SKM-1 (cell line): ENCODE measurements around the gene UBLCP1.

Source experiments
- DNase-seq: peaks from one replicate; lab custom pipeline; 2025; ENCODE audit not compliant: unreplicated experiment; lab: John Stamatoyannopoulos, UW

Gene UBLCP1

GRCh38 chr5:159310511-159310910 is 47.4 kb downstream of the UBLCP1 start:
- DNase-seq, result no peak

- no peak for DNase-seq
Measured at GRCh38 chr5:159311063-159311462, 48.0 kb downstream of the UBLCP1 start.

GRCh38 chr5:159313197-159313596 is 50.1 kb downstream of the UBLCP1 start:
- no peak for DNase-seq

DNA sequence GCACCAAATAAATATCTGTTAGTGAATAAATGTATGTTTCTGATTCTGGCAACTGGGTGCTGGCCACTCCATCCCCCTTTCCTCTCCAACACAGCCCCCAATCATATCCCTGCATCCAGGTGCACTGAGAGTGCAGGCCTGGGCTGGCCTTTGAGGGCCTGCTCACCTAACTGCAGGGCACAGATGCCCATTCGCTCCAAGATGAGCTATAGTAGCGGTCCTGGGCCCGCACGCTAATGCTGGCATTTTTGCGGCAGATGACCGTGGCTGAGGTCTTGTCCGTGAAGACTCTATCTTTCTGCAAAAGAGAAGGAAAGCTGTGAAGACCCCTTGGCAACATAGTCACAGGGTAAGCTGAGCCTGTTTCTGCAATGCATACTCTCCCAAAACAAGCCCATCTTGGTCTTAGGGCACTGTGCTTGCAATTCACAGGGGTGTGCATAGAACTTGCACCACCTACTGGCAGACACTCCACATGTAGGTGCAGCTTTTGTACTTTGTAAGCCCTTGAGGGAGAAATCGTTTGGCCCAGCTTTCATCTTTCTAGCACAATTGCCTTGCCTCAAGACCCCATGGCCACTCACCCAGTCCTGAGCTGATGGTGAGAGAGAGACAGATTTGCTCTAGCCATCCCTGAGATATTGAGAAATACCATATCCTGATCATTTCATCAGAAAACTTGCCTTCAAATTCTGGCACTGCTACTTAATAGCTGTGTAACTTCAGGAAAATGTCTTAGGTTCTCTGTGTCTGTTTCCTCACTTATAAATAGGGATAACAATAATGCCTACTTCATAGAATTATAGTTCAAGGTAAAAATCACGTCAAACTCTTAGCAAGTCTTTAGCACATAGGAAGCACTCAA is 53.7 kb downstream of the UBLCP1 start:
- peak; percentile 52 for DNase-seq

DNA sequence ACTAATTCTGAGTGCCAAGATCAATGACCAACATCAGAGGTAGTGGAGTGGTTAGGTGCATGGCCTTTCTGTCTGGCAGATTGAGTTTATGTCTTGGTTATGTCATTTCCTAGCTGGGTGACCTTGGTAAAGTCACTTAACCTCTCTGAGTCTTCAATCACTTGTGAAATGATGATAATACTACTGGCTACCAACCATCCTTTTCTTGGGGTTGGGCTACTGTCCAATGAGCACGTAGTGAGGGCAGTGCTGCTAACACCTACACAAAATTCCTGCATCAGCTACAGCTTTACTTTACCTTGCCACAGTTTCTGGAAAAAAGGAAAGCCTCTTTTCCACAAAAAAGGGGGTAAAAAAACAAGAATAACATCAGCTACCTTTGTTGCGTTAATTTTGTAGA is 54.8 kb downstream of the UBLCP1 start:
- DNase-seq, result no peak

DNA sequence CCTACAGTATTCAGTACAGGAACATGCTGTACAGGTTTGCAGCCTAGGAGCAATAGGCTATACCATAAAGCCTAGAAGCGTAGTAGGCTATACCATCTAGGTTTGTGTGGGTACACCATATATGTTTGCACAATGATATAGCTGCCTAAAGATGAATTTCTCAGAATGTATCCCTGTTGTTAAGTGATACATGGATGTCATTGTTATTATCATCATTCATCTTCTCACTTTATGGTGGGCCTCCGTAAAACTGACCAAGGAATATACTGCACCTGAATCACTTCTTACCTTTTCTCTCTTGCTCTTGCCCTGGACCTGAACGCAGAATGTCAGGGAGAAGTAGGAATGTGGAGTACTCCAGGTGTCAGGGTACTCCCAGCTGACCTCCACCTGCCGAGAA is 55.4 kb downstream of the UBLCP1 start:
- DNase-seq, result no peak

- DNase-seq, result no peak
Measured at GRCh38 chr5:159319363-159319762, 56.3 kb downstream of the UBLCP1 start.

DNA sequence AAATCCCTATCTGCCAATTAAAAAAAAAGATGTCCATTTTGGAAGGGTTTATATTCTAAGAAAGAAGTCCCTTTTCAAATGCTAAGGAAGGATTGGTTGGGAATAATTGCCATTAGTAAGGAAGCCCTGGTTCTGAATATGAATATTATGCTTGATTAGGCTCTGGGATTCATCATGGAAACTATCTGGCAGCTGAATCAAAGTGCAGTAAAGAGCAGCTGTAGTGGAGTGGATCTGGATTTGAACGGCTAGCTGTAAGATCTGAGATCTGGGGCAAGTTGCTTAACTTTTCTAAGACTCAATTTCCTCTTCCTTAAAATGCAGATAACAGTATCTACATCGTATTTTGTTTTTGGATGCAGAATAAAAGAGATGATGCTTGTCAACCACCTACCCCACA is 56.7 kb downstream of the UBLCP1 start:
- no peak for DNase-seq

GRCh38 chr5:159322180-159322579 is 59.1 kb downstream of the UBLCP1 start:
- no peak for DNase-seq

GRCh38 chr5:159324102-159324755 is 61.1 kb downstream of the UBLCP1 start:
- no peak for DNase-seq

GRCh38 chr5:159324986-159325385 is 61.9 kb downstream of the UBLCP1 start:
- no peak for DNase-seq

GRCh38 chr5:159330131-159330800 is 67.2 kb downstream of the UBLCP1 start, which contains the start of gene IL12B:
TSS of gene IL12B (minus strand) at chr5:159330487. CDS start at chr5:159326782, 3,705 bp downstream.
- DNase-seq, result no peak

DNA sequence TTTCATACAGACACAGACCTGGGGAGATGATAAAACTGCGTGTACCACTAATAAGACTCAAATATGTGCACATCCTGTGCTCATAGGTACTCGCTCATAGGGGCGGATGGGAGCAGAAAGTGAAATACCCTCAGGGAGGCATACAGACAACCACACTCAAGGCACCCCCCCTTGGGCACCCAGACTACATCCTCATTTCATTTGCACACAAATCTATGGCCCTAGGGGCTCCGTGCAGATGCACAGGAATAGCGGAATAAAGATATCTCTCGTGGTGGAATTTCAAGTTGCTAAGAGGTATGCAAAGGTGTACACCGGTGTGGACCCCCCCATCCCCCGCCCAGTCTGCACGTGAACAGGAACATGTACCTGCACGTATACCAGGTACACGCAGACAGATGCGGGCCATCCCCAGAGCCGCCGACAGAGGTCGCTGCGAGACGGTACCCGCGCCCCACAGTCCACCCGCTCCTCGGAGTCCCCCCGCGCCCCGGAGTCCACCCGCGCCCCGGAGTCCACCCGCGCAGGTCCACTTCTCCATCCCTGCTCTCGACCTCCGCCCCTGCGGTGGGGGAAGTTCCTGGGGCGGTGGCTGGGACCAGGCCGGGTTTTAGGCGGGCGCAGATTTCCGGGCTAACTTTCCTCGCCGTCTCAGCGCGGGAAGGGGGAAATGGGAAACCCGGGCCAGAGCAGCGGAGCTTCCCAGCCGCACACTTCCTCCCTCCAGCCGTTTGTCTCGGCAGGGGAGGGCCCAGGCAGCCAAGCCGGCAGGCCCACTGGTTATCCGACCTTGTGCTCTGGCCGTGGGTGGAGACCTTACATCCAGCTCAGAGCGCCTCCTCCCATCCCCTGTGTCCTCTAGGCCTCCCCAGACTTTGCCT is 68.2 kb downstream of the UBLCP1 start:
- peak; percentile 32 for DNase-seq

GRCh38 chr5:159332800-159333544 is 69.9 kb downstream of the UBLCP1 start:
- DNase-seq, result no peak

DNA sequence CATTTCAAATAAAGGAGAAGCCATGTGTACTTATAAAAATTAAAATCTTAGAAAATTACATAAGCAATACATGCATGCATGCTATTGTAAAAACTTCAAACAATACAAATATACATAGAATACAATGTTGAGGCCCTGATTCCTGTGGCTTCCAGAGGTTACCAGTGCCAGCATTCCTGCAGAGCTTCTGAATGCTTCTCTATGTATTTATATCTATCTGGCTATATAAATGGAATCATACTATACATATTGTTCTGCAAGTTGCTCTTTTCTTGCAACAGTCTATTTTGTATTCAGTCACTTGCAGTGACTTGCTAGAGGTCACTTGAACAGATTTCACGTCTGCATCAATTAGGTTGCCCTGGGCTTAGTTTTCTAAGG is 70.4 kb downstream of the UBLCP1 start:
- DNase-seq, result no peak
